Stimulated activated CD4-positive, alpha-beta T cell treated with anti-CD3 and anti-CD28 coated beads, Interleukin-4, amount 100 ng/mL, for 1 hour (primary cell): Measurements from ENCODE around the gene RWDD1.

Source experiments
- DNase-seq: peaks from one replicate; pipeline ENCODE4 v3.0.0-alpha.2; 2020

The RWDD1 gene, protein sequence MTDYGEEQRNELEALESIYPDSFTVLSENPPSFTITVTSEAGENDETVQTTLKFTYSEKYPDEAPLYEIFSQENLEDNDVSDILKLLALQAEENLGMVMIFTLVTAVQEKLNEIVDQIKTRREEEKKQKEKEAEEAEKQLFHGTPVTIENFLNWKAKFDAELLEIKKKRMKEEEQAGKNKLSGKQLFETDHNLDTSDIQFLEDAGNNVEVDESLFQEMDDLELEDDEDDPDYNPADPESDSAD

DNA sequence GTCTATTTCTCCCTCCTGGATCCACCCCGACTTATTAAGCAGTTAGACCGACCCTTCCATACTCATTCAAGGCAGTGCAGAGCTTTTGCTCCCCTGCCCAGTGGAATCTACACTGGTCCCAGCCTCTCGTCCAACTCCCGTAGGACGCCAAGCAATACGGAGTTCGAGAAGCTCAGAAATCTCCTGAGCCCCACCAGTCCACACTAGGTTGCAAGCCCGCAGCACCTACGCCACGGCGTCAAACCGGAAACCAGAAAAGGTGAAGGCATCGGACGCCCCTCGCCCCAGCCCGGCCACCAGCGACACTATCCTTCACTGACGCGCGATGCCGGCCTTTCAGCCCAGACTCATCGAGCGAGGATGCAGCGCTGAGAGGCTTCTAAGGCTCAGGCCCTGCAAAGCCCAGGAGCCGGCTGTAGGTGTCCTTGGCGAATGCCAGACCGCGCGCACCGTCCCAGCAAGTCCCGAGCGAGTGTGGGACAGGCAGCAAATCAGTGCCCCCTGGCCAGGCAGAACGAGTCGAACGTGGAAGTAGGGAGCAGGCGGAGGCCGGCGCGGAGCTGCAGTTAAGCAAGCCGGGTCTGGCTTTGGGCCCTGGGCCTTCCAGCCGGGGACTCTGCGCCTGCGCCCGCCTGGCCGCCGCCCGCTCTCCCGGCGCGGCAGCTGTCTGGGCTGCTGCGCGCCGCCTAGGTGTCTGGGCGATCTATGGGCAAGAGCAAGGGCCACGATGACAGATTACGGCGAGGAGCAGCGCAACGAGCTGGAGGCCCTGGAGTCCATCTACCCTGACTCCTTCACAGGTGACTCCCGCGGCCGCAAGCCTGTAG is at the start of gene RWDD1:
TSS of gene RWDD1 (plus strand) at position 649 of the 827 bp plus-strand sequence. CDS start at position 728, 79 bp downstream.
- DNase-seq, result peak; percentile 97

DNA sequence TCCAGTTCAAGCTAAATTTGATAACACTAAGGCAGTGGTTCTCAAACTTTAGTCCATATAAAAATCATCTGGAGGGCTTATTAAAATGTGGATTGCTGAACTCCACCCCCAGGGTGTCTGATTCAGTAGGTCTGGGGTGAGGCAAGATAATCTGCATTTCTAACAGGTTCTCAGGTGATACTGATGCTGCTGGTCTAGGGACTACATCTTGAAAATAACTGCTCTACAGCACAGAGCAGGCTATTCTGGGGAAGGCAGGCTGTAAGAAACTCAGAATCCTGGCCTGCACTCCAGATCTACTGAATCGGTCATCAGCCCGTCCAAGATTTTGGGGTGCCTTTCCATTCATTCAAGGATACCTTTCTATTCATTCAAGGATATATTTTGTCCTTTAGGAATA is 48.4 kb upstream of the RWDD1 start:
- no peak for DNase-seq

DNA sequence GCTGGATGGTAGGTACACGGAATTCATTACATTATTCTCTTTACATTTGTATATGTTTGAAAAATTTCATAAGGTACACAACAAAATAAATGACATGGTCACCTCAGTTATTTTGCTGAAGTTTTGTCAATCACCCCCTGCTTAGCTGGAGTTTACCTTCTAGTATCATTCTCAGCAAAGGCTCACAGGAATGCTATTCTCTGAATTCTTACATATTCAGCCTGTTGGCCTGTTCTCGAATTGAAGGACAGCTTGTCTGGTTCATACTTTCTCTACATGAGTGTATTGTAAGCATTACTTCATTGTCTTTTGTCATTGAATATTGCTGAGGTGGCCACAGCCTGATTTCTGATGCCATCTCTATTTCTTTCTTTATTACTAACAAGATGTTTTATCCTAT is 47.1 kb upstream of the RWDD1 start:
- no peak for DNase-seq

DNA sequence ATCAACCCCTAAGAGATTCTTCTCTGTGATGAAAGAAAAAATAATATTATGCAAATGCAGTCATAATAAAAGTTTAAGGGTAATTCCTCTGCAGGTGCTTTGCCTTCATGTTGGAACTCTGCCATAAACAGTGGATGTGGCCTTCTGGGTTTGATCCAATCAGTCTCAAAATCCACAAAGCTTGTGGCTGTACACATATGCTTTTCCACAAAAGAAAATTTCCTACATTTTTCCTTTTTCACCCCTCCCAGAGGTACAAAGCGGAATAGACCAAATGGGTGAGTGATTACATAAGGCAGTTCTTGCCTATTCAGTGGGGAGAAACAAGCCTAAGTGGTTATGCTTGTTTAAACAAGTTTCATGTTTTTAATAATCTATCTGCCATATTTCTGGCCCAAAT is 43.2 kb upstream of the RWDD1 start:
- DNase-seq, result no peak

DNA sequence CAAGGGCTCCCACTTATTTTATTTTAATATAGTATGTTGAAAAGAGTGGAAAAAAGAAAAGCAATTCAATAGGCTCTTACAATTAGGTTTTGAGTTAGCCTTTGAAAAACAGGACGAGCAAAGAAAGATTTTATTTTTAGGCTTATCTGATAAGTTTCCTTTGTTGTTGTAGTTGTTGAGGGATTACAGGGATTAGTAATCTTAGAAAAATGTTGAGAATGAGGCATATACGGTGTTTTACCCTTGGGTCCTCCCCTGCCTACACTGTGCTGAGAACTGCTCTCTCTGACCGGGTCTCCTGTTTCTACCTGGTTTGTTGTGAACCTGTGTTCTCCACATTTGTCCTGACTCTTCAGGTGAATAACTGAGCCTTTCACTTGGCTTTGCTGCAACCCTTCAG is 42.5 kb upstream of the RWDD1 start:
- no peak for DNase-seq

DNA sequence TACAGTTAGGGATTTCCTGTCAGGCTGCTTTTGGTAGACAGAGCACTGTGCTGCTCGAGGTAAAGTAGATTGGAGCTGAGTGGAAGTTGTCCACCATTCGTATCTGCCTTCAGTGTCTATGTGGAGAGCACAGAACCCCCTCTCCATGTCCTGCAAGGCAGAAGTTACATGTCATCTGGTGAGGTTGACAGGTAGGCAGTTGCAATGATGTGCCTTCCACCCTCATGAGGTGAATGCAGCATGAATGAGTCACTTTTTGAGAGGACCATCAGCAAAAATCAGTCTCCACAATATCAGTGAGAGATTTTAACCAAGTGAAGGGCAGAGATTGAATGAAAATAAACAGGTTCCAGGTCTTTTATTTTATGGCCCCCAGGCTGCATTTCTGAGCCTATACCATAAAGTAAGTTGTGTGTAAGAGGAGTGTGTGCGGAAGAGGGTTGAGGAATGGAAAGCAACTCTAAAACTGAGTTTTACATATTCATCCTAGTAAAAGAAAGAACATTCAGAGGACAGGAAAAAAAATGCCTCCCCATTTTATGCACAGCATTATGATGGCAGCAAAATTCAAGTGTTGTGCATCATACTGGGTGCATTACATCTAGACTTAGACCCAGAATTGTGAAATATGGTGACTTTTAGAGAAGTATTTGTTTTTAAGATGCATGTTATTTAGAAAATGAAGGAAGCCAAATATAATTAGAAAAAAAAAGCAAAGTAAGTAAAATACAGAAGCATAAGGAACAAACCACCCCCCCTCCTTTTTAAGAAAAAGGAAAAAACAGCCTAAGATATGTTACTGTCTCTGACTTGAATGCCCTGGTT is 41.6 kb upstream of the RWDD1 start:
- no peak for DNase-seq

DNA sequence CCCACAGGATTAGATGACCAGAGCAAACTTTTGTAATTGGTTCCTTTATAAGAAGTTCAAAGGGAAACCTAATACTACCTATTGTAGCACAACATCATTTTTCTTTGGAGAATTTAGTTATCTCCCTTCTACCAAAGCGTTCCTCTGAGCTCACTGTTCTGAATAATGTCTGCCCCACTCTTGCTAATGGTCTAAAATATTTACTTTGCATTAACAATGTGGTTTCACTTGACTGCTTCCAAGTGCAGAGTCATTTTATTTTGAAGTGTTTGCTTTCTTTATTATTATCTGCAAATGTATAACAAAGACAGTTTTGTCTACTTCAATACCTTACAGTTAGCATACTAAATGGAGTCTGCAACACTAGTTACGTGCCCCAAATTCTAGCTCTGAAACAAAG is 40.9 kb upstream of the RWDD1 start:
- no peak for DNase-seq

DNA sequence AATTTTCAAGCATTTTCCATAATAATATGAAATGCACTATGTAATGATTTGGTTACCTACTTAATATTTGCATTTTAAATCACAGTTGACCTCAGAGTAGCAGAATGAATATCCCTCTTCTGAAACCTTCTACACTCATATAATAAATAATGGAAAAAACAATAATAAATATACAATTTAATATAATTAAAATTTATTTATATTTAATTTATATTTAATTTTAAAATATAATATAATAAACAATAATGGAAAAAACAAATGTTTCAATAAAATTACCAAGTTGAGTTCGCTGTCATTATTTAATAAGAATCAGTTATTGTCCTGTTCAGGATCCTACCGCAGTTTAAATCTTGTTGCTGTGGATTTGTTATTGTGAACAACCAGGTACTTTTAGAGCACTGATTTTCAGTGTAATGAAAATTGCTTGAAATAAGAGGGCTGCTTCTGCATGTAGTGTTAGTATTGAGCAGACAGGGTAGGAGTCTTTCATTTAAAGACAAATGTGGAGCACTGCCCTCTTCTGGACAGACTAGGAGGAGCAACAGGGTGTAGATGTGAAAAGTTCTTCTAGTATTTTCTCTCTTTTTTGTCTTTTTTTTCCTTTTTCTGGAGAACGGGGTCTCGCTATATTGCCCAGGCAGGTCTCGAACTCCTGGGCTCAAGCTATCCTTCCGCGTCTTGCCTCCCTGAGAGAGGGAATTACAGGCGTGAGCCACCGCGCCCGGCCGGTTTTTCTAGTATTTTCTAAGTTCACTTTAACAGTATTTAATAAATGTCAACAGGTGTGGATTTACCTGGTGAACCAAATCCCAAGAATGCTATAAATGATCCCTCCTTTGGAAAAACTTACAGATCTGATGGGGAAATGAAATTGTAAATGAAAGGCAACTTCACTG is 39.4 kb upstream of the RWDD1 start:
- peak; percentile 47 for DNase-seq

DNA sequence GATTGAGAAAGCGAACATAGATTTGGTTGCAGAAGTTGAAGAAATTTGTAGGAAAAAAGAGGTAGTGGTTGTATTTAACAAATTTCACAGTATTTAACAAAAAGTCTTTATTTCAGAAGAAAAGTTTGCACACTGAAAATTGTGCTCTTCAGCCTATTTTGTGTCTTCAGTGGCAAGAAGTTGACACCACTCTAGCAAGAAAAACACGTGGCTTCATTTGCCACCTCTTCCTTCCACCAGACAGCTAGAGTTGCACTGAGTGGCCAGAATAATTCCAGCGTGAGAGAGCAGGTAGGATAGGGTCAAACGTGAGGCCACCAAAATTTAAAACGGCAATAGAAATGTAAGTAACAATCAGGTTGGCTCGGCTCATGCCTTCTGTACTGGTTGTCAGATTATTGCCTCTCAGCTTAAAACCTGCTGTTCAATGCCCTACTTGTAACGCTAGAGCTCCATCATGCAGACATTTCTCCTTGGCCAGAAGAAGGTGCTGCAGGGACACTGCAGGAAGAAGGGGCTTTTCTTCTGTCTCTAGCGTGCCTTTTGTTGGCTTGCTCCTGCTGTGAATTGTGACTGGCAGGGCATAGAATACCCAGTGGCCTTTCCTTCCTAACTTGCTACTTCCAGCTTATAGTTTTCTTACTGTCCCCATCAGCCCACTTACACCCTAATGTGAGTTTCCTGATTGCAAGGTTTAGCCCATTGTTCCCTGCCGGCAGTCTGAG is 37.9 kb upstream of the RWDD1 start:
- DNase-seq, result no peak

DNA sequence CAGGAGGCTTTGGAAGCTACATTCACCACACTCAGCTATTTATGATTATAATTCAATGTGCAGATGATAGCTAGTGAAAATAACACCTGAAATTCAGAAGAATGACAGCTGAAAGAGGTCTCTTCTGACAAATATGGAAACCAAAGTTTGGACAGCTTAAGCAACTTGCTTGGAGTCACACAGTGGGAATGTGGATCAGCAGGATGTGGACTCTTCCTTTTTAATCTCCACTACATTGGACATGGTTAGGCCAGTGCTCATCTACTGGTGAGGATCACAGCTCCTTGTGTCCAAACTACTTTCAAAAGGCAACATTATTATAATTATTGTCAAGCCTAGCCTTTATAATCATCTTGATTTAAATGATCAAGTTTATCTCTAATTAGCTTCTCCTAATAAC is 36.2 kb upstream of the RWDD1 start:
- no peak for DNase-seq

DNA sequence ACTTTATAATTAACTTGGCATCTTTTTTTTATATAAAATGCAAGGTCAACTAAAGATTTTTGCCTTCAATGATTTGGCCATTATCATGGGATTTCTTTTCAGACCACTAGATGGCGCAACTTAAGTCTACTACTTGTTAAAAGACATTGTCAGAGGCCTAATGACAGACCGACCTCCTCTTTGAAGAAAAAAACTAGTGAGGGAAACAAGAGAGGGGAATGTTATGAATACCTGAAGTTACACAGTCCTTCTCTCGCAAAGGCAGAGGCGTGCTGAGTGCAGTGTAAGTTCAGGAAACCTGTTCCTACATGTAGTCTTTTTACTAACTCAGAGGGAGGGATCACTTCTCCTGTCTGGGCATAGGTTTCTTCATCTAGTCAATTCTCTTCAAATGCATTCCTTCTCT is 35.1 kb upstream of the RWDD1 start:
- no peak for DNase-seq

DNA sequence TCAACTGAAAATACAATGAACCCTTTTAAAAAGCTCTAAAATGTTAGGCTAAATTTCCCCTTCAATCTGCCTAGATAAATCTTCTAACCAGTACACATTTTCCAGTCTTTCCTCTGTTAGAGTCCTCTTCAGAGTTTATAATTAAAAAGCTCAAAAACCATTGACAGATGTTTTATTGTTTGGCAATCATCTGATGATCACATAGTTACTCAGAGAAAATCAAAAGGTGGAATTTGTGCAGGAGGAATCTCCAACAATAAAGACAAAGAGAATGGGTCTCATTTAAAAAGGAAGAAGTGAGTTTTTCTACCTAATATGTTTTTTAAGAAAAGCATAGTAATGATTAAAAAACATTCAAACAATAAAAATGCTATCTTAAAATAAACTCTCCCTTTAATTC is 28.9 kb upstream of the RWDD1 start:
- no peak for DNase-seq

DNA sequence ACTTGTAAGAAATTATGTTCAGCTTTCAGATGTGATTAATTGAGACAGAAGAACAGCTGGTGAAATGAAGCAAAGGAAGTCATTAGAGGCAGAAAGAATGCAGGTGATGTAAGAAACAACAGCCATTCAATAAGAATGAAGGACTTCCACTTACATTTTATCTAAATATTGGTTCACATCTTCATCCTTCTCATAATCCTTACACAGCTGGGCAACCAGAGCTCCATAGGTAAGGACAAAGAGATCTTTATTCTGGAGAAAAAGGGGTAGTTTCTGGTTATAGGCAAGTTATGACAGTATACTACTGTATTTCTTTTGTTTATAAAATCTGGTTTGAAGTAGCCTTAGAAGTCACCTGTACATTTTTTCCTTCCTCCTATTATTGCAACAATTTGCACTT is 28.2 kb upstream of the RWDD1 start:
- no peak for DNase-seq

DNA sequence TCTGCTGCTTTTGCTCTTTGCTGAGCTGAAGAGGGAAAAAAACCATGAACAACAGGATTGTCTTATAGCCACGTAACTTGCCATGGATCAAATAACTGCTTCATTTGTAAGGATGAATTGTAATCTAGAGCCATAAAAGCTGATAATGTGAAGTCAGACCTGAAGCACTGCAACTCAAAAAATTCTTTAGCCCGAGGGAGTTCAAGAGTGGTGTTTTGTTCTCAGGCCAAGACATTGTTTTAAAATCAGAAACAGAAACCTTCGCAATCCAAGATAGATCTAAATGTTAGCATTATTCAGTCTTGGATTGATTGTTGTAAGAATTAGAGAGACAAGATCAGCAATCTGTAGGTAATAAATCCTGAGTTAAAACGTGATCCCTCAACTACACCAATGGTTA is 25.7 kb upstream of the RWDD1 start, which contains the start of gene TRAPPC3L:
TSS of gene TRAPPC3L (minus strand) at position 34 of the 400 bp plus-strand sequence. CDS start 170 bp downstream, outside the sequence.
- DNase-seq, result no peak

DNA sequence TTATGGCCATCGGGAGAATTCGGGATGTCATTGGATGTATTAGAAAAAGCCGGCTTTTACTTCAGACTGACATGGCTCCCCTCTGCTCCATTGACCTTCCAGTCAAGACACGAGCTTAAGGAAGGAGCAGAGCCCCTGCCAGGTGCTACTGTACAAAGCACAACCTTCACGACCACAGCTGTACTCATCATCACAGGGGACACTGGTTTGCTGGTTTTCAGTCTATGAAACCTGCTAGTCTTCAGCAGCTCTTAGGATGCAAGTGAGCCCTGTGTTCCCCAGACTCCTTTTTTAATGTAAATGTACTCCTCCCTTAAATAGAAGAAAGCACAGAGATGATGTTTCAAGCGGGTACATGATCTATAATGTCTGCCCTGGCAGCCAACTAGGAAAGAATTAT is 23.9 kb upstream of the RWDD1 start:
- DNase-seq, result no peak

DNA sequence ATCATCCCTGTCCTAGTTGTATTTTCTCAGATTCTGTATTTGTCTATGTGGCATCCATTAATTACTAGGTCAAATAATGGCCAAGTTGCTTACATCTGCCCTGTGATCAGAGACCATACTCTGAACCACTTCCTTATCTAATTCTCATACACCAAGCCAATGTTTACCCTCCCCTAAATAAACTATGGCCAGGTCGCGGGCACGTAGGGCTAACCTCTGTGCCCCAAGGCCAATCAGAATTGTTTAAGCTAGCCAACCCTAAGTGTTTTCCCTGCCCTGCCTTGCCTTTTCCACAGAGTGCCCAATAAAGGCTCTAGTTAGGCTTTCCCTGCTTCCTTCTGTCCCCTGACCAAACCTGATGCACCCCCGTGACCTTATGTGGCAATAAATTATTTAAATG is 20.5 kb upstream of the RWDD1 start:
- no peak for DNase-seq

DNA sequence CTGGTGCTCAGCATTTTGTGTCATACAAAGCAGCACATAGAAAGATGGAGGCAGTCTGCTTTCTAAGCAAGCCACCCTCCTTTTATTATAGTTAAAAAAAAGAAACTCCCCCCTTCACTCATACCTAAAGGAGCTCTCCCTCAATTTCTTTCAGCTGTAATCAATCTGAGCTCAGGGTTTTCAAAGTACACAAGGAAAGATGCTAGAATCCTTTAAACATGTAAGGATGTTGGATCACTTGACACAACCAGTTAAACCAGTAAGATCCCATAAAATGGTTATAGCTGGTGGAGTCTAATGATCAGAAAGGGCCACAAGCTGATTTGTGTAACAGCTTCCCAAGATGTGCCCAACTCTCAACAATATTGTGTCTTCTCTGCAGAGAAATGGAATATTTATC is 17.9 kb upstream of the RWDD1 start, which contains the start of gene CALHM4:
TSS of gene CALHM4 (plus strand) at position 301 of the 400 bp plus-strand sequence. CDS start at position 344, 43 bp downstream.
- DNase-seq, result no peak

DNA sequence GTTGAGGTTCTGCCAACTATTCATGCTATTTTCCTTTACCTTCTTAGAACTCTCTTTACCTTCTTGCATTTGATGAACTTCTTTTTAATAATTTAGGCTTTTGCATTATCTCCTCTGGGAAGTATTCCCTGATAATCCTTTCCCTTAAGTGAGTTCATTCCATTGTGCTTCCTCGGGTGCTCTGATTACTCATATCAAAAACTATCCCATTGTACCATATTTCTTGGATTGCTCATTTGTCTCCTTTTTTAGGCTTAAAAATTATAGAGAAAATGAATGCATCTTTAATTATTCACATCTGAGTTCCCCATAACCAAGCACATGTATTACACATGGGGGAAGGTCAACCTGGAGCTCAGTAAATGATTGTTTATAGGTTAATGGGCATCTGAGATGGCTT is 15.2 kb upstream of the RWDD1 start:
- DNase-seq, result no peak

DNA sequence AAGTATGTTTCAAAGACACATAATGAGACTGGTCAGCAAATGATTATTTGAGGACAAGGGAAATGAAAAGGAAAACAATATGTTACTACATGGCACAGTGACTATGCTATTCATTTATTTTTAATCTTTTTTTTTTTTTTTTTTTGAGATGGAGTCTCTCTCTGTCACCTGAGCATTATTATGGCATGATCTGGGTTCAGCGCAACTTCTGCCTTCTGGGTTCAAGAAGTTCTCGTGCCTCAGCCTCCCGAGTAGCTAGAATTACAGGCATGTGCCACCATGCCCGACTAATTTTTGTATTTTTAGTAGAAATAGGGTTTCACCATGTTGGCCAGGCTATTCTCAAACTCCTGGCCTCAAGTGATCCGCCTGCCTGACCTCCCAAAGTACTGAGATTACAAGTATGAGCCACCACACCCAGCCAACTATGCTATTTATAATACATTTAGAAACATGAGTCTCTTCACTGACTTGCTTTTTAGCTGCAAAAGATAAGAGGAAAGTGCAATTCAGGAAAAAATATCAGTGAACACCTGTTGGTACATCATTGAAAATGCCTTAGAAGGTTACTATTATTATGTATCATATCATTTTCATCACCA is 14.4 kb upstream of the RWDD1 start:
- no peak for DNase-seq

DNA sequence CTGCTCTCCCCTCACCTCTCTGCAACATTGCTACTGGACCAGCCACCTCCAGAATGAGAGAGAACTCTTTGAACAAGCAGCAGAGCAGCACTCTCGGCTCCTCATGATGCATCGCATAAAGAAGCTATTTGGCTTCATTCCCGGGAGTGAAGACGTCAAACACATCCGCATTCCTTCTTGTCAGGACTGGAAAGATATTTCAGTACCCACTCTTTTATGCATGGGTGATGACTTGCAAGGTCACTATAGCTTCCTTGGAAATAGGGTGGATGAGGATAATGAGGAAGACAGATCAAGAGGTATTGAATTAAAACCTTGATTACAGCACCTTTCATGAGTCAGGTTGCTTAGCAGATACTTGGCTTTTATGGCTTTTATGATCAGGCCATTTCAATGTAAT is 13.4 kb upstream of the RWDD1 start:
- DNase-seq, result no peak

DNA sequence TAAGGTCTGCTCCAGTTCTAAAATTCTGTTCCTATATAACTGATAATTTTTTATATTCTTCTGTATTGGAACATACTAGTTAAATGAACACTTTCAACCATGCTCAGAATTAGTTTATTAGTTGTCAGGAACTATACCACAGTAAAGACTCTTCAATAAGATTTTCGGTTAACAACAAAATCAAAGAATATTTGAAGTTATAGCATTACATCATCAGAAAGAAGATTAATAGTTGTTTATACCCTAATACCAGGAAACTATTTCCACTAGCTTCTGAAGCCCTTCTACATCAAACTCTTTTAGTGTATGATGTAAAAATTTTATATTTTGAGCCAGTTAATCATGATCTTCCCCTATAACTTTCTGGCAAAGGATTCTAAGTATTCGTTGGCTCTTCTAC is 11.2 kb upstream of the RWDD1 start:
- no peak for DNase-seq
